ENCODE measurements around the gene LRP1.

- TF ChIP-seq CTCF (IDR thresholded peaks at IDR 0.05; ENCODE audit: low read depth, low read length), result no peak
- TF ChIP-seq EZH2phosphoT487 (IDR thresholded peaks at IDR 0.05; ENCODE audit: low read depth), result no peak
Observed at GRCh38 chr12:57141249-57141648, 13.0 kb downstream of the LRP1 start.

Measured in OCI-LY3 (cell line).